RWPE2 (cell line): ENCODE results near the gene KCNQ2.

Source experiments
- ATAC-seq: fragments of 200-7000 bp; cut with Tn5 transposase; 3 replicates; pipeline ENCODE4 v1.9.1; 2021; ENCODE audit warnings: low read depth
- DNase-seq: peaks from one replicate; pipeline ENCODE4 v3.0.0-alpha.2; 2020; ENCODE audit warnings: low spot score
- H3K27ac ChIP-seq: fragments of 450-650 bp; 2 replicates; pipeline ENCODE4 v1.5.1; 2017; ENCODE audit warnings: mild to moderate bottlenecking; ENCODE audit not compliant: poor library complexity, severe bottlenecking
- H3K27me3 ChIP-seq: fragments of 250-450 bp; sonication (Bioruptor Pico); 2 replicates; pipeline ENCODE4 v1.5.1; 2021; ENCODE audit warnings: mild to moderate bottlenecking, moderate library complexity; ENCODE audit not compliant: insufficient read depth, poor library complexity, severe bottlenecking
- H3K36me3 ChIP-seq: fragments of 250-450 bp; sonication (Bioruptor Pico); 2 replicates; pipeline ENCODE4 v1.5.1; 2020; ENCODE audit warnings: low read depth, mild to moderate bottlenecking, moderate library complexity
- H3K4me1 ChIP-seq: fragments of 250-450 bp; sonication (Bioruptor Pico); 2 replicates; pipeline ENCODE4 v1.5.1; 2021; ENCODE audit warnings: mild to moderate bottlenecking, moderate library complexity; ENCODE audit not compliant: insufficient read depth, poor library complexity, severe bottlenecking
- H3K4me3 ChIP-seq: fragments of 250-450 bp; sonication (Bioruptor Pico); 2 replicates; pipeline ENCODE4 v1.5.1; 2021; ENCODE audit warnings: mild to moderate bottlenecking, moderate library complexity; ENCODE audit not compliant: severe bottlenecking
- H3K9me3 ChIP-seq: fragments of 250-450 bp; sonication (Bioruptor Pico); 2 replicates; pipeline ENCODE4 v1.5.1; 2021; ENCODE audit warnings: mild to moderate bottlenecking, moderate library complexity; ENCODE audit not compliant: severe bottlenecking
- TF ChIP-seq, protein P1 (sequence below): fragments of 450-650 bp; IDR thresholded peaks from one replicate; pipeline ENCODE4 v1.5.1; 2017; ENCODE audit warnings: mild to moderate bottlenecking, moderate library complexity; ENCODE audit not compliant: poor library complexity, severe bottlenecking

KCNQ2 gene

DNA sequence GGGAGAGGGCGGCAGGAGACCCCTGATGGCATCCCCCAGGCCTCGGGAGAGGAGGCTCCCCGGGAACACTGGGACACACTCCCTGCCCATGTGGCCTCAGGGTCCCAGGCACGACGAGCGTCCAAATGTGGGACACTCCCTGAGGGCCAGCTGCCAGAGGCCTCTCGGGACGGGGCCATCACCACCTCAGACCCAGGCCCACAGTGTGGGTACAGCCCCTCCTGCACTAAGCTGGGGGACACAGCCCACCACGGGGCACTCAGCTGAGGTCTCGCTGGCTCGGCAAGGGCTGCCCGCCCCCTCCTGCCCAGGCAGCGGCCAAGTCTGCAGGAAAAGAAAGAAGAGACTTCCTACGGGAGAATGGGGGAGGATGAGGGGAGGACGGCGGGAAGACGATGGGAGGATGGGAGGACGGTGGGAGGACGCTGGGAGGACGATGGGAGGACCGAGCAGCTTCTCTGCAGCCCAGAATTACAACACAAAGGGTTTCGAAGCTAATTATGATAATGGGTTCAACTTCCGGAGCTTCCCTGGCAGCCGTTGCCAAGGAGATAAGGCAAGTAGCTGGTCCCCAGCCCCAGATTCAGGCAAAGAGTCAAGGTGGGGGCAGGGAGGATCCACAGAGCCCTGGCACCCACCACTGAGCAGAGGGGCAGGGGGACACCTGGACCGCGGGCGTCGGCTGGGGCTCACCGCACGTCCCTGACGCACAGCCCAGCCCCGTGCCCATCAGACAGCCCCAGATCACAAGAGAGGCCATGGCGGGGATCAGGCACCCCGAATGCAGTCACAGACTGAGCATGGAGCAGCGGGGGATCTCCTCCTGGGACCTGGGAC, 17.5 kb downstream of the KCNQ2 start:
- H3K4me1 ChIP-seq, result peaks cover 18% of the 10 kb centered on the region
- DNase-seq (no peak), ATAC-seq (no peak)
- no peaks in the 10 kb centered on the region for H3K9me3 ChIP-seq
- no peaks in the 10 kb centered on the region for H3K36me3 ChIP-seq
- H3K4me3 ChIP-seq, result no peak overlapping the region
- TF ChIP-seq, protein P1, sequence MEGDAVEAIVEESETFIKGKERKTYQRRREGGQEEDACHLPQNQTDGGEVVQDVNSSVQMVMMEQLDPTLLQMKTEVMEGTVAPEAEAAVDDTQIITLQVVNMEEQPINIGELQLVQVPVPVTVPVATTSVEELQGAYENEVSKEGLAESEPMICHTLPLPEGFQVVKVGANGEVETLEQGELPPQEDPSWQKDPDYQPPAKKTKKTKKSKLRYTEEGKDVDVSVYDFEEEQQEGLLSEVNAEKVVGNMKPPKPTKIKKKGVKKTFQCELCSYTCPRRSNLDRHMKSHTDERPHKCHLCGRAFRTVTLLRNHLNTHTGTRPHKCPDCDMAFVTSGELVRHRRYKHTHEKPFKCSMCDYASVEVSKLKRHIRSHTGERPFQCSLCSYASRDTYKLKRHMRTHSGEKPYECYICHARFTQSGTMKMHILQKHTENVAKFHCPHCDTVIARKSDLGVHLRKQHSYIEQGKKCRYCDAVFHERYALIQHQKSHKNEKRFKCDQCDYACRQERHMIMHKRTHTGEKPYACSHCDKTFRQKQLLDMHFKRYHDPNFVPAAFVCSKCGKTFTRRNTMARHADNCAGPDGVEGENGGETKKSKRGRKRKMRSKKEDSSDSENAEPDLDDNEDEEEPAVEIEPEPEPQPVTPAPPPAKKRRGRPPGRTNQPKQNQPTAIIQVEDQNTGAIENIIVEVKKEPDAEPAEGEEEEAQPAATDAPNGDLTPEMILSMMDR, result no peak
- H3K27me3 ChIP-seq, result peaks cover 8% of the 10 kb centered on the region
- no peak overlapping the region for H3K27ac ChIP-seq

DNA sequence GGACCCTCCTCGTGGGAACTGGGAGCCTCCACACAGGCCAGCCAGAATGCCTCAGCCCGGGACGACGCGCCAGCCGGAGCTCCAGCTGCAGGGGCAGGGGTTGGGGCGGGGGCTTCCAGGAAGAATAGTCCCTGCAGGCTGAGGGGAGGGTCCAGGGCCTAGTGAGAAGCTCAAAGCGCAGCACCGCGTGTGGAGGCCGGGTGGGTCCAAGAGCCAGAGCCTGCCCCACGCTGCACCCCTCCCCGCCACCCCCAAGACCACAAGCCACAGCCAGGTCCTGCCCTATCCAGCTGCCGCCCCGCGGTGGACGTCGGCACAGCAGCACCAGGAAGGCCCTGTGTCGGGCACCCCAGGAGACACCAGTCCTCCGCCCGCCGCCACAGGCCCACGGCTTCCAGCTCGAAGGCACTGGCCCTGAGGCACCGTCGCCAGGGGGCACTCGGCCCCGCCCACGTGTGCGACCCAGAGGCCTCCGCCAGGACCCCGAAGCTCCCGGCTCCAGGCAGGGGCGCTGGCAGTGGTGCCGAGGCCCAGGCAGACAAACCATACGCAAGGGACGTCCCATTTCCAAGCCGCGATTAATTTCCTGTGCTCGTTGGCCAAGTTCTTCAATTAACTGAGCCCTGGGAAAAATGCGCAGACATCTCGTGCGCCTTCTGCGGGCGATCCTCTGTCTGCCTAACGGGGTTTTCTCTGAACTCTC, 19.5 kb downstream of the KCNQ2 start:
- no peak overlapping the region for H3K27ac ChIP-seq
- TF ChIP-seq, protein P1, result peak; percentile 70
- no peak overlapping the region for H3K4me3 ChIP-seq
- H3K4me1 ChIP-seq, result peaks cover 16% of the 10 kb centered on the region
- no peaks in the 10 kb centered on the region for H3K36me3 ChIP-seq
- H3K9me3 ChIP-seq, result no peaks in the 10 kb centered on the region
- DNase-seq, result no peak
- peak; percentile 29; the same call in 1 of the 3 replicates for ATAC-seq
- H3K27me3 ChIP-seq, result peaks cover 18% of the 10 kb centered on the region

DNA sequence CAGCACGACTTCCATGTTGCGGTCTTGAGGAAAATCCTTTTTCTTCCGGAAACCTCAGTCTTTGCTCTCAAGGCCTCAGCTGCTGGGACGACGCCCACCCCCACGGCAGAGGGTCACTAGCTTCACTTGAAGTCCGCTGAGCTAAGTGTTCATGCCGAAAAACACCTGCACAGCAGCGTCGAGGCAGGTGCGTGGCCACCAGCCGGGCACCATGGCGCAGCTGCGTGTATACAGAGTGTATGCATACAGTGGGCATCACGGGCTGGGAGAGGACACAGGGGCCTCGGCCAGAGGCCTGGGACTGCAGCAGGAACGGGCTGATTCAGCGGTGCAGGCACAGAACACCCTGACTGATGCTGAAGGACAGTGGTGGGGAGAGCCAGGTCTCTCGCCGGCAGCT, 20.1 kb downstream of the KCNQ2 start:
- TF ChIP-seq, protein P1, result no peak

DNA sequence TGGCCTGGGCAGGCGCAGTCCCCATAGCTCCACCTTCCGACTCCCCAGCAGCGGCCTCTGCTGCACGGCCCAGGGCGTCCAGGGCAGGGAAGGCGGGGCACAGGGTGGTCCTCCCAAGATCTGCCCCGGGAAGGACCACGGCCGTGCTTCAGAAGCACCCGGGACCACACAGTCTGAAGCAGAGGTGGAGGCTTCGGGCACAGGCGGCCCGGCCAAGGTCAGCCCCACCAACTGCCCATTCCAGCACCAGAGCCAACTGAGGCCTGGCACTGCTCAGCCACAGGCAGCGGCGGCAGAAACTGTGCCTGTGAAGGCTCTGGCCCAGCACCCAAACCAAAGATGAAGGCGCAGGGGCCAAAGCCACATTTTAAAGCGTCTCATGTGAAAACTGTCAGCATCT, 20.6 kb downstream of the KCNQ2 start:
- no peak for DNase-seq
- ATAC-seq, result no peak
- Histone ChIP-seq H3K4me3 (no peak overlapping the region), H3K27me3 (peaks cover 28% of the 10 kb centered on the region), H3K9me3 (no peaks in the 10 kb centered on the region), H3K4me1 (peaks cover 9% of the 10 kb centered on the region), H3K27ac (no peak overlapping the region), H3K36me3 (no peaks in the 10 kb centered on the region)
- TF ChIP-seq, protein P1, result no peak

More for the DNA sequence above, 20.1 kb downstream of the KCNQ2 start:
- Histone ChIP-seq H3K4me3 (no peak overlapping the region), H3K4me1 (peaks cover 10% of the 10 kb centered on the region), H3K27me3 (peaks cover 24% of the 10 kb centered on the region), H3K27ac (no peak overlapping the region), H3K9me3 (no peaks in the 10 kb centered on the region), H3K36me3 (no peaks in the 10 kb centered on the region)
- ATAC-seq (no peak), DNase-seq (no peak)
